ENCODE measurements around the gene UNC79. TPM values are rescaled to one million over a fixed set of nuclear protein-coding genes. Genes with fewer than 3 reads are reported as not detected.

The UNC79 gene
- total RNA-seq, 1 donor from 2014 or later = 0.25 TPM

DNA sequence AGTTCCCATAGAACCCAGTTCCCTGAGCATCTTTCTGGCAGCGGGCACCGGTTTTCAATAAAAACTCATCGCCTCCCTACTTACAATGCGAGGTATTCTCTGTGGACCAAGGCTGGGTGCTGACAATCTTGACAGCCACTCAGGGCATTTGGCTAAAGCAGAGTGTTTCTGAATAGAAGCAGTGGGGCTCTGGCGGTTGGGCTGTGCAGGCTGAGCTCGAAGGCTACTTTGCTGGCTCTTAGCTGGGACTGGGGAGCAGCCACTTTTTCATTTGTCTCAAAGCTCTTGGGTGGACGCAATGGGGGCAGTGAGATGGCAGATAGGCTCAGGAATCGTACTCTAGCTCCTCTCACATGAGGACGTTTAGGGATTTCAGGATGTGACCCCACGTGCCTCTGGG is 151.8 kb downstream of the UNC79 start:
- Histone ChIP-seq H3K36me3 (no peaks in the 10 kb centered on the region), H3K27ac (replicated peaks) (no peak overlapping the region), H3K4me1 (no peaks in the 10 kb centered on the region), H3K9me3 (replicated peaks) (no peaks in the 10 kb centered on the region), H3K4me3 (no peak overlapping the region), H3K27me3 (ENCODE audit: low read depth) (no peaks in the 10 kb centered on the region)
- DNase-seq = peak; percentile 22
- TF ChIP-seq, protein P1, sequence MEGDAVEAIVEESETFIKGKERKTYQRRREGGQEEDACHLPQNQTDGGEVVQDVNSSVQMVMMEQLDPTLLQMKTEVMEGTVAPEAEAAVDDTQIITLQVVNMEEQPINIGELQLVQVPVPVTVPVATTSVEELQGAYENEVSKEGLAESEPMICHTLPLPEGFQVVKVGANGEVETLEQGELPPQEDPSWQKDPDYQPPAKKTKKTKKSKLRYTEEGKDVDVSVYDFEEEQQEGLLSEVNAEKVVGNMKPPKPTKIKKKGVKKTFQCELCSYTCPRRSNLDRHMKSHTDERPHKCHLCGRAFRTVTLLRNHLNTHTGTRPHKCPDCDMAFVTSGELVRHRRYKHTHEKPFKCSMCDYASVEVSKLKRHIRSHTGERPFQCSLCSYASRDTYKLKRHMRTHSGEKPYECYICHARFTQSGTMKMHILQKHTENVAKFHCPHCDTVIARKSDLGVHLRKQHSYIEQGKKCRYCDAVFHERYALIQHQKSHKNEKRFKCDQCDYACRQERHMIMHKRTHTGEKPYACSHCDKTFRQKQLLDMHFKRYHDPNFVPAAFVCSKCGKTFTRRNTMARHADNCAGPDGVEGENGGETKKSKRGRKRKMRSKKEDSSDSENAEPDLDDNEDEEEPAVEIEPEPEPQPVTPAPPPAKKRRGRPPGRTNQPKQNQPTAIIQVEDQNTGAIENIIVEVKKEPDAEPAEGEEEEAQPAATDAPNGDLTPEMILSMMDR (IDR thresholded peaks at IDR 0.05; ENCODE audit: borderline replicate concordance) = no peak
- intact Hi-C loops (cut with micrococcal nuclease) = no loop called here

DNA sequence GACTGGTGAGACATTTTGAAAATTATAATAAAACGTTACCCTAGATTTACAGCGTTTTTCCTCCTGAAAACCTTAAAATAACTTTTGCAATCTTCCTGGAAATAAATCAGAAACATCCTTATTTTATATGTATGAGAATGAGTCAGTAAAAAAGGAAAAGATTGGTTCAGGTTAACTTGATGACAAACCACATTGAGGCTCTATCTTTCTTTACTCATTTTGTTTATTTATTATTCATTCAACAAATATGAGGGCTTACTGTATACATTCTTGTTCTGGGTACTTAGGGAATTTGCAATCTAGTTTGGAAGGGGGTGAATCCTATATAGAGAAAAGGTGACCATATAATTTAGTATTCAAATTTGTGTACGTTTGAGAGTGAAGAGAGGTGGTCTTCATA is 156.6 kb downstream of the UNC79 start:
- TF ChIP-seq, protein P1 (IDR thresholded peaks at IDR 0.05; ENCODE audit: borderline replicate concordance) = no peak
- no peak overlapping the region for H3K27ac ChIP-seq (replicated peaks)

DNA sequence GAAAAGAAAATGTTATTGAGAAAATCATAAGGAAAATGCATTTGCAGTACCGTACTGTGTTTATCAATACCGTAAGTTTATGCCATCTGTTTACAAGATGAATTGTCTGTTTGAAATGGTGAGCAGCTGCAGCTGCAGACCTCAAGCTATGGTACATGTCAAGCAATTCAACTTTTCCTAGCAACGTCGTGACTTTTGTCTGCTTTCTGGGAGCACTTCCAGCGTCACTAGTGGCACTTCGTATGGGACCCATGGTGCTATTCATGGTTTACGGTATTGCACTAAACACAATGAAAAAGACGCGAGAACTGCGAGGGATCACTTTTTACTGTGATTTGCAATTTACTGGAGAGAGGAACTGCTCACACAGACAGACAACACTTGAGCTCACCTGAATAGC is 160.8 kb downstream of the UNC79 start:
- intact Hi-C loops (cut with micrococcal nuclease) = no loop called here
- H3K9me3 ChIP-seq (replicated peaks) = no peaks in the 10 kb centered on the region
- no peak overlapping the region for H3K27ac ChIP-seq (replicated peaks)

More for the DNA sequence above, 156.6 kb downstream of the UNC79 start:
- DNase-seq = no peak
- Histone ChIP-seq H3K4me1 (no peaks in the 10 kb centered on the region), H3K9me3 (replicated peaks) (no peaks in the 10 kb centered on the region), H3K27me3 (ENCODE audit: low read depth) (no peaks in the 10 kb centered on the region), H3K4me3 (no peak overlapping the region), H3K36me3 (no peaks in the 10 kb centered on the region)
- intact Hi-C loops (cut with micrococcal nuclease) = no loop called here

DNA sequence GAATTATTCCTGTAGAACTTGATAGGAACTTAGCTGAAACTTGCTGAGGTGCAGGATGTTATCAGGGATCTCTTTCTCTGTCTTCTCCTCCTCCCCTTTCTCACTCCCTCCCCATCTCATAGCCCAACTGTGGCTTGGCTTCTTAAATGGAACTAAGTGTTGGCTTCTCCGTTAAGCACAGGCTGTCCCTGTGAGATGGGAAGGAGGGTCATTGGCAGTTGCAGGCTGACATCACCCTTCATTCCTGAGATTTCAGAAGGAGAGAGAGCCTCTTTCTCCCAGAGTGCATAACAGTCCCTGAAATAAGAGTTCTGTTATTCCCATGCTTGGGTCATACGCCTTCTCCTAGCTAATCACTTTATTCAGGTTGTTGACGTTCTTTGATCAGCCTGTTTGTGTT is 162.0 kb downstream of the UNC79 start:
- intact Hi-C loops (cut with micrococcal nuclease) = no loop called here
- no peak overlapping the region for H3K27ac ChIP-seq (replicated peaks)
- DNase-seq = no peak
- TF ChIP-seq, protein P1 (IDR thresholded peaks at IDR 0.05; ENCODE audit: borderline replicate concordance) = no peak
- no peaks in the 10 kb centered on the region for H3K9me3 ChIP-seq (replicated peaks)
- H3K36me3 ChIP-seq = no peaks in the 10 kb centered on the region
- no peaks in the 10 kb centered on the region for H3K4me1 ChIP-seq
- no peak overlapping the region for H3K4me3 ChIP-seq
- peaks cover 4% of the 10 kb centered on the region for H3K27me3 ChIP-seq (ENCODE audit: low read depth)

More for the DNA sequence above, 160.8 kb downstream of the UNC79 start:
- no peak overlapping the region for H3K4me3 ChIP-seq
- no peaks in the 10 kb centered on the region for H3K36me3 ChIP-seq
- TF ChIP-seq, protein P1 (IDR thresholded peaks at IDR 0.05; ENCODE audit: borderline replicate concordance) = no peak
- peaks cover 3% of the 10 kb centered on the region for H3K27me3 ChIP-seq (ENCODE audit: low read depth)
- H3K4me1 ChIP-seq = no peaks in the 10 kb centered on the region
- DNase-seq = no peak

DNA sequence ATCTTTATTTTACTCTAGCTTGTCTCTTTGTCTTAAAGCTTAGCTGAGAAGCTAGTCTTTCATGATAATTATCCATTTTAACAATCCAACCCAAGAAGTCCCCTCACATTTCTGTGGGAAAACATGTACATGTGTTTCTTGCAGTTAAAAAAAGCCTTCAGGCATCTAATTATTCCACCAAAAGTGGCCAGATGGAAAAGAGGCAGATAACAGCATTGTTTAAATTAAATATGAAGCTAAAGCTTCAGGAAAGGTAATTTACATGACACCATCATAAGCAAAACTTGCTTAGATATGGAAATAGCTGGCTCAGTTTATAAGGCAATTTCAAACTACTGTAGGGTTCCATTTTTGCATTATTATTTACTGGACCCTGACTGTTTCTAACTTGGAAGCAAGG is 175.4 kb downstream of the UNC79 start:
- Histone ChIP-seq H3K9me3 (replicated peaks) (peaks cover 8% of the 10 kb centered on the region), H3K4me3 (no peak overlapping the region), H3K27me3 (ENCODE audit: low read depth) (peaks cover 13% of the 10 kb centered on the region), H3K36me3 (no peaks in the 10 kb centered on the region), H3K27ac (replicated peaks) (no peak overlapping the region), H3K4me1 (no peaks in the 10 kb centered on the region)
- intact Hi-C loops (cut with micrococcal nuclease) = no loop called here
- TF ChIP-seq, protein P1 (IDR thresholded peaks at IDR 0.05; ENCODE audit: borderline replicate concordance) = no peak
- no peak for DNase-seq

Data from left ventricle myocardium inferior (tissue), 1 donor.